Globus pallidus (tissue), 1 donor: Measurements from ENCODE around the gene HOXB9.

ENCODE experiments used
- DNase-seq: peaks from one replicate; pipeline ENCODE4 v3.0.0-alpha.2; 2015; ENCODE audit warnings: low spot score

HOXB9 gene

GRCh38 chr17:48624118-48624517, 2.0 kb downstream of the HOXB9 start:
- no peak for DNase-seq

- no peak for DNase-seq
Observed at GRCh38 chr17:48623583-48623982, 2.6 kb downstream of the HOXB9 start.

DNA sequence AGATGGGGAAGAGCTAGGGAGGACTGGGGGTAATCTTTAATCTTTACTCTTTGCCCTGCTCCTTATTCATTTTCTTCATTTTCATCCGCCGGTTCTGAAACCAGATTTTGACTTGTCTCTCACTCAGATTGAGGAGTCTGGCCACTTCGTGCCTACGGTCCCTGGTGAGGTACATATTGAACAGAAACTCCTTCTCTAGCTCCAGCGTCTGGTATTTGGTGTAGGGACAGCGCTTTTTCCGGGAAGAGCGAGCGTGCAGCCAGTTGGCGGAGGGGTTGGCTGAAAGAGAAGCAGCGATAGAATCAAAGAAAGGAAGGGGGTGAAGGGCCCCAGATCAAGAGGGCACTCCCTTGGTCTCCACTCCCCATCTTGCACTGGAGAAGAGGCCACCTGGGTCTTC, 3.3 kb downstream of the HOXB9 start:
- DNase-seq, result no peak

GRCh38 chr17:48621410-48622392, 4.5 kb downstream of the HOXB9 start:
- no peak for DNase-seq

DNA sequence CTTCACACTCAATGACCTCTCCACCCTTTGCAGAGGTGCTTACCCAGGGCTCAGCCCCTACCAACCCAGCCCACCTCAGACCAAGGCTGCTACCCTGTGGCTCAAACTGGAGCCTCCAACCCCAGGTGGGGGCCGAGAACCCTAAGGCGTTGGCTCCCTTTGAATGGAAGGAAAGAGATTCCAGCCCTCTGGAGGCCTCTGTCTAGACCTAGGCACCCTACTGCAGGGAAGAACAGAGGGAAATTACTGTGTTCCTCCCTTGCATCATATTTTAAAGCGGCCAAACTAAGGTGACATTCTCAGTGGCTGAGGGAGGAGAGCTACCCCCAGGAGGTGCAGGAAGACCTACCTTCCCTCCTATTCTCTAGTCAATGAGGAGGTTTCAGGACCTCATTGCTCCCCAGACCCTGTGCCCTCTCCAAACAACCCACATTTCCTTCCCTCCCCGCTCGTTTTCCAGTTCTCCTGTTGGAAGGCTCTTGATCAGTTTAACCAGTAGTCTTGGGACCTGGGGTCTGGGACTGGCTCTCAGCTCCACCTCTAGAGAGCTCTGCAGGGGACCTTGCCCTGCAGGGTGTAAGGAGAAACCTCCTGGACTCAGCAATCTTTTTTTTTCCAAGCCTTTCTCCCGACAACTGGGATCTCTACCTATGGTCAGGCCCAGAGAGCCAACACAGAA, 5.6 kb downstream of the HOXB9 start:
- DNase-seq, result no peak

DNA sequence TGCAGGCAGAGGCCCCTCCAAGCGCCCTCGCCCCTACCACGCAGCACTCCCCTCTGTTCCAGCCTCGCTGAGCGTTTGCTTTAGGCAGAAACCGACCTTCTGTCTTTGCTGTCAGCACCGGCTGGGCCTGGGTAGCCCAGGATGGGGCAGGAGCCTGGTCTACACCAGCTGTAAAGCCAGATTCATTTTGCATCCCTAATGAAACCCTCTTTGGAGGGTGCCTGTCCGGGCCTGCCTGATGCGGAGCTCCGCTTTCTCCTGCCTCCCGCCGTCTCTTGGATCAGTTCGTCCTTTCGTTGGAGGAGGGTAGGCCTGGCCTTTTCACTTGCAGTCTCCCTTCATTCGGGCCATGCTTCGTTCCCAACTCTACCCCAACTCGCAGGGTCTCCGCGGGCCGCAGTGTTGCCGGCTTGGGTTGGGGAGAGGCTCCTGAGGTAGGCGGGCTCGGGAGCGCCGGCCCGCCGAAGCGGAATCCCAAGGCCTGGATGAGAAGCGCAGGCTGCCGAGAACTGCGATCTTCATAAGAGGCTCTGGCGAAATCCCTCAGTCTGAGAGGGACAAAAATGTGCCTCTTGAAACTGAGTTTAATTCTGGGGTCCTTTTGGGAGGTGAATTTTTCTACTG, 6.2 kb downstream of the HOXB9 start:
- DNase-seq, result no peak

GRCh38 chr17:48618256-48618896, 7.8 kb downstream of the HOXB9 start:
- peak; percentile 63 for DNase-seq

DNA sequence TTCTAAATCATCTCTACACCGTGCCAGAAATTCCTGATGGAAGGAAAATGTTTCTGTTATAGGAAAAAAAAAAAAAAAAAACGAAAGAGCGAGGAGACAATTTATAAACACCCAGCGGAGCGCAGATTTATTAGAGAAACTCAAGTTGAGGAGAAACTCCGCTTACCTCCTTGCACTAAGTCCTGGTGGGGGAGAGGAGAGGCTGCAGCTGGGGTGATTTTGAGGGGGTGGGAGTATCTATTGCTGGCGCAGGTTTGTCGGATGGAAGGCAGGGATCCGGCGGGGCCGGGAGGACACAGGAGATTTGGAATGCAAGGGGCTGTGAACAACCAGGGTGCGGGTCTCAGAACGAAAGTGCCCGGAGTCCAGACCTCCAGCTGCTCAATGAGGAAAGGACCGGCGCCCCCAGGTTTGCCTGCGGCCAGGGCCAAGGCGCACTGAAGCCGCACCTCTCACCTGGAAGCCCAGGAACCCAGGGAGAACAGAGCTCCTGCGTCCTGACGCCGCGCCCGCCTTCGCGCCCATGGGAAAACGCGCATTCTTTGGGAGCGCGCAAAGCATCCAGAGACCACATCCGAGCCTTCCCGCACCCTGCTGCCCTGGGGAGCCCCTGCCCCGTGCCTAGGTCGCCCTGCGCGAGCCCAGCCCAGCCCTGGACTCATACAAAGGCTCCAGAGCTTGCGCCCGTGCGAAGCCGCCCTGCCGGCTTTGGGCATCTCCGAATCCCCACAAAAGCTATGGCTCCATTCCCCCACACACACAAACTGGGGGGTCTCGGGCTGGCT, 8.5 kb downstream of the HOXB9 start:
- no peak for DNase-seq

DNA sequence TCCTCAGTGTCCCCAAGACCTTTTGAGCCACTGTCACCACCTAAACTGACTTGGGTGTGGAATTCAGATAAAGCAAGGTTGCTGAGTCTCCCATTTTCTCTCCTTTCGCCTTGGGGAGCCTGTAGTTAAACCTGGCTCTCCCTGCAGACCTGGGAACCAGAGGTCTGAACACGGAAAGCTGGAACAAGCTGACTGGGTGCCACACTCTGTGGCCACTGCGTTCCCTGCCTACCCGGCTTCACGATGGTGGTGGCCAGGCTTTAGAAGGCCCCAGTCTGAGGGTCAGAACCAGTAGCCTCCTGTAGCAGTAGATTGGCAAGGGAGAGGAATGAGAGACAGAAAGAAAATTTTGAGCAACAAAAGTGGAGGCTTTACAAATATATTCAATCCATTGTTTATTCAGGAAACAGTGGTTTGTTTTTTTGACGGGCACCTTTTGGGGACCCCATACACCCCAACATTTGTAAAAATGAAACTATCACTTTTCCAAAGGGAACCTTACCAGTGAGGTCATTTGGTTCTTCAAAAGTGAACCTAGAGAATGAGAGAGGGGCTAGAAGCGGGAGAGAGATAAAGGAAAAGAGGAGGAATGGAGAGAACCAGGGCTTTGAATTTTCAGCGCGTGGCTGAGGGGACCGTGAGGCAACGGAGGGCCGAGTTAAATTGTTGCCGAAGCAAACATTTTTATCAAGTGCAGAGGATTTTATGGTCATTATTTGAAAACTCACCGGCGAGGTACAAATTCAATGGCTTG, 9.3 kb downstream of the HOXB9 start:
- no peak for DNase-seq

DNA sequence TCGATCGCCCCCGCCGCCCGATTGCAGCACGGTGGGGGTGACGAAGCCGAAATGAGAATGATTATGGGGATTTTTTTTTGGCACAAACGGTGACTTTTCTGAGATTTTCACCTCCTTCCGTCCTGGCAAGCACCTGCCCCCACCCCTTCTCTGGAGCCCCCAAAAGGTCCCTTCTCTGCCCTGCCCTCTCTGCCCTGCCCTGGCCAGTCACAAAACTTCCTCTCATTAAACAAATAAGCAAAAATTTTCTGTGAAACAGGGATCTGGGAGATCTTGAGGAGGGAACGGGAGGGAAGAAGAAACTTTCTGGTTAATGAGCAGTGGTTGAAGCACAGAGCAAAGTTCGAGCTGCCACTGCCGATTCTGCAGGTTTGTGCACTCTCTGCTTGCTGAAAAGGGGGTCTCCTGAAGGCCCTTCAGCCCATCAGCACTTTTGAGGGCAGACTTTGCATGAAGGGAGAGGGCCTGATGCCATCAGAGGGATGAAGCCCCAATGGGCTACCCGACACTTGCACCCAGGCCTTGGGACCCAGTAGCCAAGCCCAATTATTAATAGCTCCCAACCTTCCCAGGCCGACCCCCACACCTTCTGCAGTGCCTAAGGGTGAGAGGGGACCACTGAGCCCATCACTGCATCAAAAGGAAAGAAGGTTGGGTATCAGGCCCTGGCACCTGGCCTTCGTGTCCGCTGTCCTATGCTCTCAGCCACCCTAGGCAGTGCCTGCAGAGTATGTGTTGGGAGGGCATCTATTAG, 10.0 kb downstream of the HOXB9 start:
- DNase-seq, result no peak

- DNase-seq, result no peak
Observed at GRCh38 chr17:48615047-48615962, 10.9 kb downstream of the HOXB9 start, which contains the start of gene HOXB8. Gene HOXB8, minus strand, starts transcription at chr17:48615292. Its CDS starts 588 bp downstream, at chr17:48614704.

GRCh38 chr17:48613862-48614694, 12.1 kb downstream of the HOXB9 start:
- no peak for DNase-seq

DNA sequence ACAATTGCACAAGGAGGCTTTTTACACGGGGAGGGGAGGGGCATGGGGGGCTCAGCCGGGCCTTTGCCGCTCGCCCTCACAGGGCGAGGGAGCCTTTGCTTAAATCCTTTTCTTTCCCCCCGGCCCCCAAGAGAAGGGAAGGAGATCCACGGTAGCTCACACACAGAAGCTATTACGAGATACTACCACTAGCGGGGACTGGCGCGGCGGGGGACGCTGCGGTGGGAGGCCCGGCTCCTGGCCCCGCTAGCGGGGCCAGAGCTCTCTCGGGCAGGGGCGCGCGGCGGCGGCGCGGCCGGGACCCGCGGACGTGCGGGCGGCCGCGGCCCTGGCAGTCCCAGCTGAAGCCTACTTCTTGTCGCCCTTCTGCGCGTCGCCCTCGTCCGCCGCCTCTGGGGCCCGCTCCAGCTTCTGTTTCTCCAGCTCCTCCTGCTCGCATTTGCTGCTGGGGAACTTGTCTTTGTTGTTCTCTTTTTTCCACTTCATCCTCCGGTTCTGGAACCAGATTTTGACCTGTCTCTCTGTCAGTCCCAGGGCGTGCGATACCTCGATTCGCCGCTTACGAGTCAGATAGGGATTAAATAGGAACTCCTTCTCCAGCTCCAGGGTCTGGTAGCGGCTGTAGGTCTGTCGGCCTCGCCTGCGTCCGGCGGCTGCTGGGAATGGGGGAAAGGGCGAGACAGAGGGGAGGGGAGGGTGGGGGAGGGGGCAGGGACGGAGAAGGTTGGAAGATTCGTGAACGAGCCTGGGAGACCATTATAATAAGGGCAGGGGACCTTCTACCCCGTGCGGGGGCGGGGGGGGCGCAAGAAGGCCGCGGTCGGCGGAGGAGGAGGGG, 13.1 kb downstream of the HOXB9 start:
- no peak for DNase-seq

DNA sequence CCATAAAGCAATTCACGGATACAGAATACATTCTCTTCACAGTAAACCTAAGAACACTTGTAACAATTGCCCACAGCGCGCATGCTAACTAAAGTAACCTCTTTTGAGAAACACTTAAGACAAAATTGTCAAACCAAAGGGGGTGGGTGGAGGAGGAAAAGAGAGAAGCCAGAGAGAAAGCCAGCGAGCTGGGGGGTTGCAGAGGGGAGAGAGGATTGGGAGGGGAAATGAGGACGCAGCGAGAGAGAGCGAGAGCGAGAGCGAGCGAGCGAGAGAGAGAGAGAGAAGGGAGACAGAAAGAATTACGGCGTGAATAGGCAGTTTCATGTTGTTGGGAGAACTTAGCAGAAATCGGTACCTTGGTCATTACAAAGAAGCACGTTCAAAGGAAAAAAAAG, 13.7 kb downstream of the HOXB9 start:
- DNase-seq, result no peak

- no peak for DNase-seq
Observed at GRCh38 chr17:48611681-48612455, 14.3 kb downstream of the HOXB9 start.

- DNase-seq, result no peak
Observed at GRCh38 chr17:48611213-48611612, 14.9 kb downstream of the HOXB9 start.
